ENCODE measurements around the gene SCARF1. TPM values are rescaled to one million over a fixed set of nuclear protein-coding genes. Genes with fewer than 3 reads are reported as not detected.
"Not testable (repeated sequence)": the region's sequence is repeated elsewhere in the genome, so short reads cannot be mapped to it uniquely, and the experiment has no call there.

SCARF1 gene, protein sequence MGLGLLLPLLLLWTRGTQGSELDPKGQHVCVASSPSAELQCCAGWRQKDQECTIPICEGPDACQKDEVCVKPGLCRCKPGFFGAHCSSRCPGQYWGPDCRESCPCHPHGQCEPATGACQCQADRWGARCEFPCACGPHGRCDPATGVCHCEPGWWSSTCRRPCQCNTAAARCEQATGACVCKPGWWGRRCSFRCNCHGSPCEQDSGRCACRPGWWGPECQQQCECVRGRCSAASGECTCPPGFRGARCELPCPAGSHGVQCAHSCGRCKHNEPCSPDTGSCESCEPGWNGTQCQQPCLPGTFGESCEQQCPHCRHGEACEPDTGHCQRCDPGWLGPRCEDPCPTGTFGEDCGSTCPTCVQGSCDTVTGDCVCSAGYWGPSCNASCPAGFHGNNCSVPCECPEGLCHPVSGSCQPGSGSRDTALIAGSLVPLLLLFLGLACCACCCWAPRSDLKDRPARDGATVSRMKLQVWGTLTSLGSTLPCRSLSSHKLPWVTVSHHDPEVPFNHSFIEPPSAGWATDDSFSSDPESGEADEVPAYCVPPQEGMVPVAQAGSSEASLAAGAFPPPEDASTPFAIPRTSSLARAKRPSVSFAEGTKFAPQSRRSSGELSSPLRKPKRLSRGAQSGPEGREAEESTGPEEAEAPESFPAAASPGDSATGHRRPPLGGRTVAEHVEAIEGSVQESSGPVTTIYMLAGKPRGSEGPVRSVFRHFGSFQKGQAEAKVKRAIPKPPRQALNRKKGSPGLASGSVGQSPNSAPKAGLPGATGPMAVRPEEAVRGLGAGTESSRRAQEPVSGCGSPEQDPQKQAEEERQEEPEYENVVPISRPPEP
- 0.22 and 0.25 TPM in 2 replicates for total RNA-seq (2012; rRNA removed)

DNA sequence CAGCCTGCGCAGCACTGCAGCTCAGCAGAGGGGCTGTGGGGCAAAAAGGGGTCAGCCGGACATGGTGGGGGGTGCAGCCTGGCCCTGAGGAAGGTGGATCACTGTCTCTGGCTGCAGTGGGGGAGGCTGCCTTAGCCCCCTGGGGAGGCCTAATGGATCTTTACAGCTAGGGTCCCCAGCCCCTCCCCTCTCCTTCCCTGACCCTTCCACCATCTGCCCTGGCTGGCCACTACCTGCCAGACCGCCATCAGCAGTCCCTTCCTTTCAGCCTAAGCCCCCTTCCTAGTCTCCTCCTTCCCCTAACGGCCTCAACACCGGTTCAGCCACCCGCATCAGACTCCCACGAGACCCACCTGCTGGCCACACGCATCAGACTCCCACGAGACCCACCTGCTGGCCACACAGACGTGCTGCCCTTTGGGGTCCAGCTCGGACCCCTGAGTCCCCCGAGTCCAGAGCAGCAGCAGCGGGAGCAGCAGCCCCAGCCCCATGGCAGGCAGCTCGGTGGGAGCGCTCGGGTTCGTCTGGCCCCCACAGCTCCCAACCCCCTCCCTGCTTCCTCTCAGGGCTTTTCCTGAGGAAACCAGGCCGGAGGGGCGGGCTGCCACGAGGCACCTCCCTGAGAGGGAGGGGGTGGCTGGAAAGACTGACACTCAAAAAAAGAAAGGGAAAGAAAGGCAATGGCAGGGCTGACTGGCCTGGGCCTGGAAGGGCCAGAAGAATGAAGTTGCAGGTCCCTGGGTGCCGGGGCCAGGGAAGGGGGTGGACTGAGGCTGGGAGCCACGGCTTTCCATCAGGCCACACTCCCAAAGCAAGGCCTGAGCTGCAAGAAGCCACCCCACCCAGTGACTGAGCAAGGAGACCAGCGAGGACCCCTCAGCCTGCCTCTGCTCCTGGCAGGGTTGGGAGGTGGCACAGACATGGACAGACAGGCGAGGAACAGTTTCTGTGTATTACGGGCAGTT, at the start of gene SCARF1:
Gene SCARF1 (minus strand): TSS at position 526 of the 965 bp plus-strand sequence. CDS start 35 bp downstream, at position 491.
- H3K4me1 ChIP-seq (ENCODE audit: control insufficient read depth, insufficient read depth, low read length) = peaks cover 33% of the 10 kb centered on the region
- no peaks in the 10 kb centered on the region for H3K9me3 ChIP-seq (replicated peaks; ENCODE audit: low read length)
- no peak within 1 kb of the TSS for H3K4me3 ChIP-seq (ENCODE audit: low read length)
- peaks cover 3% of the 10 kb centered on the region for H3K27me3 ChIP-seq (ENCODE audit: control insufficient read depth, insufficient read depth, low read length)
- H3K36me3 ChIP-seq (ENCODE audit: insufficient read depth, low read length) = peaks cover 3% of the 10 kb centered on the region
- no peak within 1 kb of the TSS for H3K9ac ChIP-seq (ENCODE audit: low read depth, low read length)
- no peak within 1 kb of the TSS for H3K4me2 ChIP-seq (ENCODE audit: low read length)

DNA sequence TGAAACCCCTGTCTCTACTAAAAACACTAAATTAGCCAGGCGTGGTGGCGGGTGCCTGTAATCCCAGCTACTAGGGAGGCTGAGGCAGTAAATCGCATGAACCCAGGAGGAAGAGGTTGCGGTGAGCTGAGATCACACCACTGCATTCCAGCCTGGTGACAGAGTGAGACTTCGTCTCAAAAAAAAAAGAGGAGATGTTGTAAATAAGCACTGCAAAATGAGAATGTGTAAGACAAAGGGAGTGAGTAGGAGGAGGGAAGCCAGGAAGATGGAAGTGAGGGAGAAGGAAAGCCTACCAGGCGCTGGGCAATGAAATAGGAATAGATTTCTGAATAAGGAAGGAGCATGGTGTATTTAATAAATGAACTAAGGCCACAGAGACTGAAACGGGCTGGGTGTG, 47.8 kb upstream of the SCARF1 start:
- Histone ChIP-seq H3K9ac (ENCODE audit: low read depth, low read length) (no peak overlapping the region), H3K4me2 (ENCODE audit: low read length) (no peak overlapping the region), H3K9me3 (replicated peaks; ENCODE audit: low read length) (no peaks in the 10 kb centered on the region)

DNA sequence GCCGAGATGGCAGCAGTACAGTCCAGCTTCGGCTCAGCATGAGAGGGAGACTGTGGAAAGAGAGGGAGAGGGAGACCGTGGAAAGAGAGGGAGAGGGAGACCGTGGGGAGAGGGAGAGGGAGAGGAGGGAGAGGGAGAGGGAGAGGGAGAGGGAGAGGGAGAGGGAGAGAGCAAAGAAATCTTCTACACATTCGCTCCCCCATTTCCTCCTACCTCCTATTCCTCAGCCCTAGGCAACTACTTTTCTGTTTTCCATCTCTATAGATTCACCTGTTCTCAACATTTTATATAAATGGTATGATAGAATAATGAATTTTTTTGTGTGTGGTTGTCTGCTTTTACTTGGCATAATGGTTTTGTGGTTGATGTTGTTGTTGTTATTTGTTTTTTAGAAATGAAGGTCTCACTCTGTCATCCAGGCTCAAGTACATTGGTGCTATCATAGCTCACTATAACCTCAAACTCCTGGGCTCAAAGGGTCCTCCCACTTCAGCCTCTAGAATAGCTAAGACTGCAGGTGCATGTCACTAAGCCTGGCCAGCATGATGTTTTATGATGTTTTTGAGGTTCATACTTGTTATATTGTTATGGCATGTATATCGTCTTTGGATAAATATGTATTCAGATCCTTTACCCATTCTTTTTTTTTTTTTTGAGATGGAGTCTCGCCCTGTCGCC, 45.2 kb upstream of the SCARF1 start:
- no peaks in the 10 kb centered on the region for H3K36me3 ChIP-seq (ENCODE audit: insufficient read depth, low read length)
- no peak overlapping the region for H3K9ac ChIP-seq (ENCODE audit: low read depth, low read length)
- no peaks in the 10 kb centered on the region for H3K27me3 ChIP-seq (ENCODE audit: control insufficient read depth, insufficient read depth, low read length)
- H3K4me3 ChIP-seq (ENCODE audit: low read length) = no peak overlapping the region
- no peaks in the 10 kb centered on the region for H3K9me3 ChIP-seq (replicated peaks; ENCODE audit: low read length)
- H3K4me1 ChIP-seq (ENCODE audit: control insufficient read depth, insufficient read depth, low read length) = no peaks in the 10 kb centered on the region
- no peak overlapping the region for H3K4me2 ChIP-seq (ENCODE audit: low read length)

More for the DNA sequence above, 47.8 kb upstream of the SCARF1 start:
- H3K4me3 ChIP-seq (ENCODE audit: low read length) = no peak overlapping the region
- H3K27me3 ChIP-seq (ENCODE audit: control insufficient read depth, insufficient read depth, low read length) = no peaks in the 10 kb centered on the region
- no peaks in the 10 kb centered on the region for H3K36me3 ChIP-seq (ENCODE audit: insufficient read depth, low read length)
- no peaks in the 10 kb centered on the region for H3K4me1 ChIP-seq (ENCODE audit: control insufficient read depth, insufficient read depth, low read length)

DNA sequence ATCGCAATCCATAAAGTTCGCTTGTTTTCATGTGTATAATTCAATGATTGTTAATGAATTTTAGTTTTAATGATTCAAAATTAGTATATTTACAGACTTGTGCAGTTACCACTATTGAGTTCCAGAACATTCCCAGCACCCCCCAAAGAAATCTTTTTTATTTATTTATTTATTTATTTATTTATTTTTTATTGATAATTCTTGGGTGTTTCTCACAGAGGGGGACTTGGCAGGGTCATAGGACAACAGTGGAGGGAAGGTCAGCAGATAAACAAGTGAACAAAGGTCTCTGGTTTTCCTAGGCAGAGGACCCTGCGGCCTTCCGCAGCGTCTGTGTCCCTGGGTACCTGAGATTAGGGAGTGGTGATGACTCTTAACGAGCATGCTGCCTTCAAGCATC, 42.9 kb upstream of the SCARF1 start:
- not testable (repeated sequence) for H3K36me3 ChIP-seq (ENCODE audit: insufficient read depth, low read length); H3K9ac ChIP-seq (ENCODE audit: low read depth, low read length); H3K4me1 ChIP-seq (ENCODE audit: control insufficient read depth, insufficient read depth, low read length); H3K27me3 ChIP-seq (ENCODE audit: control insufficient read depth, insufficient read depth, low read length); H3K4me3 ChIP-seq (ENCODE audit: low read length); H3K4me2 ChIP-seq (ENCODE audit: low read length); H3K9me3 ChIP-seq (replicated peaks; ENCODE audit: low read length)

GRCh38 chr17:1686086-1686485, 40.6 kb upstream of the SCARF1 start:
- no peaks in the 10 kb centered on the region for H3K9me3 ChIP-seq (replicated peaks; ENCODE audit: low read length)
- peaks cover 6% of the 10 kb centered on the region for H3K4me1 ChIP-seq (ENCODE audit: control insufficient read depth, insufficient read depth, low read length)
- no peak overlapping the region for H3K9ac ChIP-seq (ENCODE audit: low read depth, low read length)
- H3K27me3 ChIP-seq (ENCODE audit: control insufficient read depth, insufficient read depth, low read length) = no peaks in the 10 kb centered on the region
- peaks cover 24% of the 10 kb centered on the region for H3K36me3 ChIP-seq (ENCODE audit: insufficient read depth, low read length)
- H3K4me3 ChIP-seq (ENCODE audit: low read length) = no peak overlapping the region
- no peak overlapping the region for H3K4me2 ChIP-seq (ENCODE audit: low read length)

- Histone ChIP-seq H3K9me3 (replicated peaks; ENCODE audit: low read length) (no peaks in the 10 kb centered on the region), H3K4me2 (ENCODE audit: low read length) (peak within 1 kb of the TSS; percentile 92), H3K4me1 (ENCODE audit: control insufficient read depth, insufficient read depth, low read length) (peaks cover 6% of the 10 kb centered on the region), H3K4me3 (ENCODE audit: low read length) (peak within 1 kb of the TSS; percentile 85), H3K27me3 (ENCODE audit: control insufficient read depth, insufficient read depth, low read length) (no peaks in the 10 kb centered on the region), H3K9ac (ENCODE audit: low read depth, low read length) (peak within 1 kb of the TSS; percentile 97), H3K36me3 (ENCODE audit: insufficient read depth, low read length) (peaks cover 39% of the 10 kb centered on the region)
Observed at GRCh38 chr17:1684378-1685189, 39.1 kb upstream of the SCARF1 start, which contains the start of gene PRPF8. Gene PRPF8 (minus strand): TSS chr17:1684867. CDS start chr17:1684571, 296 bp downstream.

DNA sequence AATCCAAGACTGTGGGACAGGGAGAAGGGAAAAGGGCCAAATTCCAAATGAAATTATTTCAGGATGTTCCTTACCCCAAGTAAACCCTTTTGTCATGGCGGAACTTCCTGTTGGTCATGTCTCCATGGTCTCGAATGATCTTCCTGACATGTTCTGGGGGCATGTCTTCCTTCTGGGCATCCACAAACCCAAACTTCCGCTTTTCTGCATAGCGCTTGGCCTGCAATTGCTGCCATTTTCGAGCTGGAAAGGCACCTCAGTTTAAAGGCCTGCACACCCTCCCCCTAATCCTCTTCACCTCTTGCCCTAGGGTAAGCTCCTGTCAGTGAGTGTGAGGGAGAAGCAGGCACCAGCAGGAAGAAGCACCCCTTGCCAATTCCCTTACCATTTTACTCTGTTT, 37.9 kb upstream of the SCARF1 start:
- no peaks in the 10 kb centered on the region for H3K9me3 ChIP-seq (replicated peaks; ENCODE audit: low read length)
- H3K9ac ChIP-seq (ENCODE audit: low read depth, low read length) = peak overlapping the region; percentile 97
- H3K36me3 ChIP-seq (ENCODE audit: insufficient read depth, low read length) = peaks cover 50% of the 10 kb centered on the region
- peak overlapping the region; percentile 85 for H3K4me3 ChIP-seq (ENCODE audit: low read length)
- no peaks in the 10 kb centered on the region for H3K27me3 ChIP-seq (ENCODE audit: control insufficient read depth, insufficient read depth, low read length)
- peaks cover 6% of the 10 kb centered on the region for H3K4me1 ChIP-seq (ENCODE audit: control insufficient read depth, insufficient read depth, low read length)
- H3K4me2 ChIP-seq (ENCODE audit: low read length) = peak overlapping the region; percentile 92

- Histone ChIP-seq H3K4me3 (ENCODE audit: low read length) (no peak overlapping the region), H3K27me3 (ENCODE audit: control insufficient read depth, insufficient read depth, low read length) (no peaks in the 10 kb centered on the region), H3K9me3 (replicated peaks; ENCODE audit: low read length) (no peaks in the 10 kb centered on the region), H3K4me2 (ENCODE audit: low read length) (no peak overlapping the region), H3K36me3 (ENCODE audit: insufficient read depth, low read length) (peaks cover 90% of the 10 kb centered on the region), H3K9ac (ENCODE audit: low read depth, low read length) (no peak overlapping the region), H3K4me1 (ENCODE audit: control insufficient read depth, insufficient read depth, low read length) (no peaks in the 10 kb centered on the region)
Observed at GRCh38 chr17:1676401-1676800, 30.9 kb upstream of the SCARF1 start.

DNA sequence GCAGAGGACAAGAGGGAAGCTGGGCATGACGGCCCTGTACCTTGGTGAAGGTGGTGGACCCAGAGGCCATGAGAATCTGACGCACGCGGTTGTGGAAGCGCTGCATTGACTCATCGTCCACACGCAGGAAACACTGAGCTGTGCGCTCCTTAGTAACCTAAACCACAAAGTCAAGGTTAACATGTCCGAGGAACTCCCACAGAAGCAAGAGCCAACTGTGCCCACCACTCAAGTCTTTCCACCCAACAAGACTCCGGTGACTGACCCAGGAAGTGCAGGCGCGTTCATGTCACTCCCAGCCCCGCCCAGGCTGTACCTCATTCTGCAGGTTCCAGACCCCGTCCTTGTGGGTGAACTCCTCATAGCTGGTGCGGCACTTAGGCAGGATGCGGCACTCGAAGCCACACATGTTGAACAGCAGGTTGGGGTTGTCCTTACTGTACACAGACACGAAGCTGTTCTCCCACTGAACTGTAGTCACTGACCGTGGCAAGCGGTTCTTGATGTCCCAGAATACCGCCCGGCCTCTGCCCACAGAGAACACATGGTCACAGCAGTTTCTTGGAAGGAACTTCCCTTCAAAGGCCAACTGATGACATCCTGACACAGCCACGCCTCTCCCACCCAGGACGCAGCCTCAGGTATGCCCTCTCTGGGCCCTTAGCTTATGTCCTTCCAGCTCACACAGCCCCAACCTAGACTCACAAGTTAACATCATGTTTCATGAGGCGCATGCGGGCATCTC, 27.7 kb upstream of the SCARF1 start:
- H3K36me3 ChIP-seq (ENCODE audit: insufficient read depth, low read length) = peaks cover 81% of the 10 kb centered on the region
- H3K9ac ChIP-seq (ENCODE audit: low read depth, low read length) = no peak overlapping the region
- no peaks in the 10 kb centered on the region for H3K27me3 ChIP-seq (ENCODE audit: control insufficient read depth, insufficient read depth, low read length)
- no peak overlapping the region for H3K4me2 ChIP-seq (ENCODE audit: low read length)
- peaks cover 6% of the 10 kb centered on the region for H3K4me1 ChIP-seq (ENCODE audit: control insufficient read depth, insufficient read depth, low read length)
- no peak overlapping the region for H3K4me3 ChIP-seq (ENCODE audit: low read length)
- no peaks in the 10 kb centered on the region for H3K9me3 ChIP-seq (replicated peaks; ENCODE audit: low read length)
